Gastrocnemius medialis (tissue), 4 donors: ENCODE measurements around the gene SEPHS1. TPM values are rescaled to one million over a fixed set of nuclear protein-coding genes. Genes with fewer than 3 reads are reported as not detected.

Experiments
- ATAC-seq, 2 donors: fragments of 150-250 bp; one replicate each; pipeline ENCODE4 v1.9.1; 2016
- DNase-seq, 2 donors: peaks; one replicate each; pipeline ENCODE4 v3.0.0-alpha.2; 2019
- H3K27ac ChIP-seq, 4 donors: fragments of 200-600 bp; sonication (generic); 1 replicate in 1 of 4; 2 replicates in 3 of 4; pipeline ENCODE4 v1.5.1; 2016 to 2018; ENCODE audit warnings: mild to moderate bottlenecking in 2 of 4, moderate library complexity in 1 of 4
- H3K27me3 ChIP-seq, 3 donors: fragments of 200-600 bp; sonication (generic) in 2 of 3; 1 replicate in 1 of 3; 2 replicates in 2 of 3; pipeline versions ENCODE4 v1.5.1 to v1.6.0; 2016 to 2019; ENCODE audit warnings: mild to moderate bottlenecking in 1 of 3, moderate library complexity in 1 of 3
- H3K36me3 ChIP-seq, 2 donors: fragments of 200-600 bp; sonication (generic) in 1 of 2; one replicate each; pipeline ENCODE4 v1.5.1; 2017 to 2018
- H3K4me1 ChIP-seq, 2 donors: fragments of 200-600 bp; sonication (generic) in 1 of 2; one replicate each; pipeline ENCODE4 v1.5.1; 2016 to 2017; ENCODE audit warnings: mild to moderate bottlenecking in 2 of 2
- H3K4me3 ChIP-seq, 4 donors: fragments of 200-600 bp; sonication (generic) in 3 of 4; 1 replicate in 1 of 4; 2 replicates in 3 of 4; pipeline ENCODE4 v1.5.1; 2016 to 2019; ENCODE audit warnings: mild to moderate bottlenecking in 2 of 4
- H3K9me3 ChIP-seq, 3 donors: fragments of 200-600 bp; sonication (generic) in 2 of 3; 1 replicate in 1 of 3; 2 replicates in 2 of 3; pipeline ENCODE4 v1.5.1; 2016 to 2019
- CTCF ChIP-seq, 5 experiments: fragments of 450-650 bp in 3 of 5; fragments of 200-600 bp in 2 of 5; sonication (generic) in 2 of 5; IDR thresholded peaks in 4 of 5; conservative IDR thresholded peaks in 1 of 5; 1 replicate in 4 of 5; 2 replicates in 1 of 5; pipeline ENCODE4 v1.5.1; 2016 to 2019; ENCODE audit warnings: antibody characterized with exemption in 5 of 5, mild to moderate bottlenecking in 3 of 5, moderate library complexity in 3 of 5
- POLR2A ChIP-seq, 2 donors: fragments of 450-650 bp; IDR thresholded peaks; one replicate each; pipeline ENCODE4 v1.6.1; 2017; ENCODE audit warnings: antibody characterized with exemption in 2 of 2, mild to moderate bottlenecking in 2 of 2, moderate library complexity in 2 of 2
- in situ Hi-C, 4 donors: fragments of 200-750 bp; cut with MboI; loops; one replicate each; pipeline versions ENCODE4 v1.15.0 to v1.8.0; 2017; ENCODE audit warnings: low sequenced_read_pairs in 4 of 4
- intact Hi-C: fragments of 100-400 bp; cut with DNase I; formaldehyde crosslinking; loops from one replicate; pipeline ENCODE4 v1.15.1; 2023; ENCODE audit warnings: low total_unique reads
- total RNA-seq, 4 donors: library from RNA; depleted of rRNA; stranded (reverse); fragments of >200 nt; gene quantifications; one replicate each; pipeline versions ENCODE4 v1.1.0 to v1.2.3, GENCODE V29; 2016

The SEPHS1 gene
- total RNA-seq, 4 donors from 2014 or later = 22.4 to 29.7 (median 27.9) TPM

- no peaks in the 10 kb centered on the region for H3K9me3 ChIP-seq
- H3K4me1 ChIP-seq = peaks cover 14 to 15% of the 10 kb centered on the region in 2 donors
- ATAC-seq = no peak
- H3K4me3 ChIP-seq = no peak overlapping the region
- in situ Hi-C loops (no loop called here), intact Hi-C loops (no loop called here)
- TF ChIP-seq CTCF (IDR thresholded peaks at IDR 0.05 in 4 of 5, conservative IDR thresholded peaks at IDR 0.05 in 1 of 5) = no peak
- no peak for TF ChIP-seq POLR2A (IDR thresholded peaks at IDR 0.05)
- H3K27me3 ChIP-seq = no peaks in the 10 kb centered on the region
- H3K36me3 ChIP-seq = no peaks in the 10 kb centered on the region
- H3K27ac ChIP-seq = no peak overlapping the region
- no peak for DNase-seq
These were observed 79.8 kb downstream of the SEPHS1 start for GRCh38 chr10:13268310-13268709.

Other genes starting within 250 kb of the SEPHS1 start
- 100 to 1,000 TPM; 295 to 592 (median 527) TPM for gene OPTN, start 248.1 kb downstream of the SEPHS1 start, total RNA-seq
- gene MCM10, start 186.7 kb downstream of the SEPHS1 start, total RNA-seq = 1 to 10 TPM in 1 of 4 donors, under 1 TPM in 3; 0.64 to 1.5 (median 0.78) TPM
- gene UCMA, start 113.9 kb downstream of the SEPHS1 start, total RNA-seq = not detected
- gene PHYH, start 48.2 kb downstream of the SEPHS1 start, total RNA-seq = 100 to 1,000 TPM; 107 to 147 (median 143) TPM
- gene BEND7, start 180.7 kb upstream of the SEPHS1 start, total RNA-seq = 10 to 100 TPM; 23.6 to 35.5 (median 26.1) TPM
- 10 to 100 TPM; 21.3 to 35.4 (median 28.1) TPM for gene PRPF18, start 238.7 kb upstream of the SEPHS1 start, total RNA-seq